H9 (cell line): Measurements from ENCODE around the gene DES. TPM values are rescaled to one million over a fixed set of nuclear protein-coding genes. Genes with fewer than 3 reads are reported as not detected.
A peak's percentile ranks its signal among the peaks of the same experiment; 100 is the strongest.

ENCODE experiments used
- DNase-seq: peaks from one replicate; pipeline ENCODE4 v3.0.0-alpha.2; 2017
- H2AFZ ChIP-seq: one replicate; pipeline ENCODE4 v1.6.1; 2013; ENCODE audit warnings: mild to moderate bottlenecking, low read length, control low read depth, moderate library complexity
- H2AK5ac ChIP-seq: 2 replicates; pipeline ENCODE4 v1.6.1; 2013; ENCODE audit warnings: low read length, control low read depth, mixed read lengths; ENCODE audit not compliant: insufficient read length
- H2BK120ac ChIP-seq: one replicate; pipeline ENCODE4 v1.6.1; 2013; ENCODE audit warnings: low read depth, mild to moderate bottlenecking, low read length, control low read depth, inconsistent platforms; ENCODE audit not compliant: poor library complexity, severe bottlenecking
- H2BK12ac ChIP-seq: 2 replicates; pipeline ENCODE4 v1.6.1; 2013; ENCODE audit warnings: low read length, control low read depth, mixed read lengths, low read depth; ENCODE audit not compliant: insufficient read length
- H2BK15ac ChIP-seq: 2 replicates; pipeline ENCODE4 v1.6.1; 2013; ENCODE audit warnings: low read depth, low read length, control low read depth
- H2BK20ac ChIP-seq: one replicate; pipeline ENCODE4 v1.6.1; 2013; ENCODE audit warnings: low read depth, mild to moderate bottlenecking, low read length, control low read depth, inconsistent platforms; ENCODE audit not compliant: poor library complexity, severe bottlenecking
- H2BK5ac ChIP-seq: 2 replicates; pipeline ENCODE4 v1.6.1; 2013; ENCODE audit warnings: low read length, control low read depth, mixed read lengths; ENCODE audit not compliant: insufficient read length
- H3K14ac ChIP-seq: 2 replicates; pipeline ENCODE4 v1.6.1; 2013; ENCODE audit warnings: low read length, control low read depth; ENCODE audit not compliant: insufficient read depth
- H3K18ac ChIP-seq: 2 replicates; pipeline ENCODE4 v1.6.1; 2013; ENCODE audit warnings: low read depth, mild to moderate bottlenecking, mixed read lengths, low read length, control low read depth; ENCODE audit not compliant: insufficient read length
- H3K23ac ChIP-seq: 2 replicates; pipeline ENCODE4 v1.6.1; 2013; ENCODE audit warnings: low read length, control low read depth, mixed read lengths, low read depth; ENCODE audit not compliant: insufficient read length
- H3K23me2 ChIP-seq: 2 replicates; pipeline ENCODE4 v1.6.1; 2013; ENCODE audit warnings: low read depth, mild to moderate bottlenecking, mixed read lengths, low read length, control low read depth; ENCODE audit not compliant: insufficient read length, poor library complexity, severe bottlenecking
- H3K27ac ChIP-seq: 2 replicates; pipeline ENCODE4 v1.5.1; 2013; ENCODE audit warnings: low read length, control low read depth, mixed read lengths, low read depth; ENCODE audit not compliant: insufficient read length
- H3K27me3 ChIP-seq: 2 replicates; pipeline ENCODE4 v1.6.1; 2013; ENCODE audit warnings: low read length, control low read depth, inconsistent platforms; ENCODE audit not compliant: insufficient read depth
- H3K4ac ChIP-seq: 2 replicates; pipeline ENCODE4 v1.6.1; 2013; ENCODE audit warnings: low read depth, mild to moderate bottlenecking, control low read depth, inconsistent platforms, low read length, moderate library complexity
- H3K4me1 ChIP-seq: 2 replicates; pipeline ENCODE4 v1.6.1; 2013; ENCODE audit warnings: low read length, control low read depth, inconsistent platforms; ENCODE audit not compliant: insufficient read depth
- H3K4me2 ChIP-seq: 2 replicates; pipeline ENCODE4 v1.6.1; 2013; ENCODE audit warnings: low read length, control low read depth, mixed read lengths; ENCODE audit not compliant: insufficient read length, insufficient read depth
- H3K56ac ChIP-seq: 2 replicates; pipeline ENCODE4 v1.6.1; 2013; ENCODE audit warnings: low read depth, mild to moderate bottlenecking, mixed read lengths, low read length, control low read depth; ENCODE audit not compliant: insufficient read length
- H3K79me1 ChIP-seq: 2 replicates; pipeline ENCODE4 v1.6.1; 2013; ENCODE audit warnings: low read depth, mild to moderate bottlenecking, moderate library complexity, low read length, control low read depth, inconsistent platforms; ENCODE audit not compliant: insufficient read depth, poor library complexity, severe bottlenecking
- H3K79me2 ChIP-seq: 2 replicates; pipeline ENCODE4 v1.6.1; 2013; ENCODE audit warnings: low read length, control low read depth, inconsistent platforms; ENCODE audit not compliant: insufficient read depth
- H3K9ac ChIP-seq: 2 replicates; pipeline ENCODE4 v1.6.1; 2013; ENCODE audit warnings: low read length, control low read depth, mixed read lengths; ENCODE audit not compliant: insufficient read length; ENCODE audit errors: extremely low read depth
- H3K9me3 ChIP-seq: one replicate; pipeline ENCODE4 v1.6.1; 2013; ENCODE audit warnings: low read depth, low read length, inconsistent platforms; ENCODE audit not compliant: control insufficient read depth
- H3T11ph ChIP-seq: one replicate; pipeline ENCODE4 v1.6.1; 2013; ENCODE audit warnings: mild to moderate bottlenecking, low read length, control low read depth, inconsistent platforms
- H4K20me1 ChIP-seq: one replicate; pipeline ENCODE4 v1.6.1; 2013; ENCODE audit not compliant: control insufficient read depth, insufficient read length, insufficient read depth
- H4K5ac ChIP-seq: 2 replicates; pipeline ENCODE4 v1.6.1; 2013; ENCODE audit warnings: low read depth, mild to moderate bottlenecking, mixed read lengths, low read length, control low read depth; ENCODE audit not compliant: insufficient read length
- H4K8ac ChIP-seq: replicated peaks from 2 replicates; pipeline ENCODE4 v1.6.1; 2013; ENCODE audit warnings: low read length, control low read depth, mixed read lengths, low read depth; ENCODE audit not compliant: insufficient read length
- H4K91ac ChIP-seq: 2 replicates; pipeline ENCODE4 v1.6.1; 2013; ENCODE audit warnings: low read depth, mild to moderate bottlenecking, moderate library complexity, mixed read lengths, low read length, control low read depth; ENCODE audit not compliant: insufficient read length
- H3K27ac Mint-ChIP-seq, 3 experiments: 2 replicates in 2 of 3; 3 replicates in 1 of 3; pipeline ENCODE4 v1.8.0; 2020 to 2021; ENCODE audit warnings: mixed read lengths in 3 of 3, mild to moderate bottlenecking in 1 of 3, moderate library complexity in 1 of 3
- H3K27me3 Mint-ChIP-seq: 2 replicates; pipeline ENCODE4 v1.8.0; 2021; ENCODE audit warnings: low read depth, mild to moderate bottlenecking, moderate library complexity, mixed read lengths
- H3K36me3 Mint-ChIP-seq, 3 experiments: 2 replicates in 2 of 3; 3 replicates in 1 of 3; pipeline ENCODE4 v1.8.0; 2020 to 2021; ENCODE audit warnings: low read depth in 3 of 3, mixed read lengths in 3 of 3; ENCODE audit not compliant: insufficient read depth in 1 of 3
- H3K4me1 Mint-ChIP-seq, 2 experiments: 2 replicates each; pipeline ENCODE4 v1.8.0; 2020; ENCODE audit warnings: mixed read lengths in 2 of 2
- H3K4me3 Mint-ChIP-seq, 2 experiments: 2 replicates in 1 of 2; 3 replicates in 1 of 2; pipeline ENCODE4 v1.8.0; 2020 to 2021; ENCODE audit warnings: mild to moderate bottlenecking in 2 of 2, mixed read lengths in 2 of 2, moderate library complexity in 1 of 2
- H3K9me3 Mint-ChIP-seq, 2 experiments: 2 replicates in 1 of 2; 3 replicates in 1 of 2; pipeline ENCODE4 v1.8.0; 2020; ENCODE audit warnings: mild to moderate bottlenecking in 2 of 2, mixed read lengths in 2 of 2, moderate library complexity in 1 of 2
- WGBS: extraction: QIAGEN DNeasy Blood & Tissue Kit; methylation state at CpG from one replicate; pipeline ENCODE4 v1.1.7; 2013; ENCODE audit warnings: missing lambda C conversion rate, low lambda C conversion rate, mixed read lengths; ENCODE audit not compliant: insufficient read length; ENCODE audit errors: extremely low coverage; 5-methylcytosine and 5-hydroxymethylcytosine counted together
- total RNA-seq: library from RNA; stranded (reverse); gene quantifications from 2 replicates; pipeline ENCODE4 v1.2.1, GENCODE V29; 2021
- TF ChIP-seq, protein P1 (sequence below): fragments of 200-600 bp; sonication (generic); conservative IDR thresholded peaks from 3 replicates; pipeline ENCODE4 v1.8.0; 2021; ENCODE audit warnings: antibody characterized with exemption, mild to moderate bottlenecking

DES gene
- total RNA-seq, 1 experiment from 2014 or later = 4.6 TPM

- Histone ChIP-seq H3K23ac (no peak overlapping the region), H3K79me1 (no peaks in the 10 kb centered on the region), H3K56ac (no peak overlapping the region), H2BK15ac (no peak overlapping the region), H4K5ac (no peak overlapping the region), H3K9ac (no peak overlapping the region), H2BK20ac (no peak overlapping the region), H2AFZ (no peak overlapping the region), H2BK12ac (no peak overlapping the region), H3K27me3 (no peaks in the 10 kb centered on the region; the same call in 1 of the 2 replicates), H3K18ac (no peak overlapping the region), H4K91ac (no peak overlapping the region), H3K4ac (no peak overlapping the region), H3K27ac (no peak overlapping the region), H3T11ph (no peak overlapping the region), H3K4me1 (no peaks in the 10 kb centered on the region), H2BK5ac (no peak overlapping the region), H3K23me2 (peaks cover 4% of the 10 kb centered on the region), H4K8ac (no peak overlapping the region), H3K14ac (no peak overlapping the region; the same call in 1 of the 2 replicates), H4K20me1 (peaks cover 3% of the 10 kb centered on the region), H3K79me2 (no peaks in the 10 kb centered on the region), H2AK5ac (no peak overlapping the region), H3K4me2 (no peak overlapping the region), H3K9me3 (no peaks in the 10 kb centered on the region), H2BK120ac (no peak overlapping the region)
- TF ChIP-seq, protein P1, sequence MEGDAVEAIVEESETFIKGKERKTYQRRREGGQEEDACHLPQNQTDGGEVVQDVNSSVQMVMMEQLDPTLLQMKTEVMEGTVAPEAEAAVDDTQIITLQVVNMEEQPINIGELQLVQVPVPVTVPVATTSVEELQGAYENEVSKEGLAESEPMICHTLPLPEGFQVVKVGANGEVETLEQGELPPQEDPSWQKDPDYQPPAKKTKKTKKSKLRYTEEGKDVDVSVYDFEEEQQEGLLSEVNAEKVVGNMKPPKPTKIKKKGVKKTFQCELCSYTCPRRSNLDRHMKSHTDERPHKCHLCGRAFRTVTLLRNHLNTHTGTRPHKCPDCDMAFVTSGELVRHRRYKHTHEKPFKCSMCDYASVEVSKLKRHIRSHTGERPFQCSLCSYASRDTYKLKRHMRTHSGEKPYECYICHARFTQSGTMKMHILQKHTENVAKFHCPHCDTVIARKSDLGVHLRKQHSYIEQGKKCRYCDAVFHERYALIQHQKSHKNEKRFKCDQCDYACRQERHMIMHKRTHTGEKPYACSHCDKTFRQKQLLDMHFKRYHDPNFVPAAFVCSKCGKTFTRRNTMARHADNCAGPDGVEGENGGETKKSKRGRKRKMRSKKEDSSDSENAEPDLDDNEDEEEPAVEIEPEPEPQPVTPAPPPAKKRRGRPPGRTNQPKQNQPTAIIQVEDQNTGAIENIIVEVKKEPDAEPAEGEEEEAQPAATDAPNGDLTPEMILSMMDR = no peak
- Mint-ChIP-seq H3K27ac (peak overlapping the region in 2 of 3 experiments; percentile 36 to 55; a peak in 3 of 7 replicates), H3K27me3 (peaks cover 29% of the 10 kb centered on the region), H3K36me3 (peaks cover 5 to 9% (median 7%) of the 10 kb centered on the region in 3 experiments; a peak in 6 of 7 replicates), H3K4me3 (no peak overlapping the region), H3K4me1 (peaks cover 10 to 20% of the 10 kb centered on the region in 2 experiments), H3K9me3 (no peaks in the 10 kb centered on the region)
- no CpG with 5 or more reads among the region's 23 CpGs for WGBS
- DNase-seq = no peak
These were observed 34.5 kb downstream of the DES start for GRCh38 chr2:219452361-219453317.
